ENCODE data around the gene AMMECR1. TPM values are rescaled to one million over a fixed set of nuclear protein-coding genes. Genes with fewer than 3 reads are reported as not detected.

AMMECR1 gene
- polyA plus RNA-seq, 3 donors: 2.1 to 3.3 (median 2.9) TPM

- Histone ChIP-seq H3K9ac (ENCODE audit: insufficient read depth, low read length, poor library complexity, severe bottlenecking) (no peak overlapping the region), H2AFZ (ENCODE audit: insufficient read depth, low read depth, low read length, poor library complexity, severe bottlenecking) (no peak overlapping the region), H3K79me2 (ENCODE audit: insufficient read depth, low read length) (no peaks in the 10 kb centered on the region), H3K4me1 (ENCODE audit: control insufficient read depth in 1 of 2, insufficient read depth in 2 of 2, low read length in 2 of 2) (no peaks in the 10 kb centered on the region), H4K20me1 (ENCODE audit: insufficient read depth, low read length) (peaks cover 27% of the 10 kb centered on the region), H3K27me3 (ENCODE audit: control insufficient read depth in 2 of 2, insufficient read depth in 2 of 2, low read length in 2 of 2) (no peaks in the 10 kb centered on the region), H3K27ac (ENCODE audit: low read depth in 1 of 2, low read length in 2 of 2) (no peak overlapping the region), H3K4me2 (replicated peaks; ENCODE audit: extremely low read depth, low read length, poor library complexity, severe bottlenecking) (no peak overlapping the region), H3K36me3 (replicated peaks in 1 of 2; ENCODE audit: control insufficient read depth in 1 of 2, insufficient read depth in 2 of 2, low read length in 2 of 2) (peaks cover 17 to 40% of the 10 kb centered on the region in 2 donors), H3K9me3 (replicated peaks in 1 of 2; ENCODE audit: control insufficient read depth in 1 of 2, insufficient read depth in 1 of 2, low read length in 2 of 2) (no peaks in the 10 kb centered on the region), H3K4me3 (replicated peaks in 1 of 3; ENCODE audit: low read depth in 2 of 3, low read length in 3 of 3) (no peak overlapping the region)
- Mint-ChIP-seq H3K27ac (no peak overlapping the region), H3K4me1 (peaks cover under 1% of the 10 kb centered on the region), H3K36me3 (peaks cover 26% of the 10 kb centered on the region in 2 donors), H3K4me3 (no peak overlapping the region), H3K9me3 (peaks cover 0 to 5% (median 0%) of the 10 kb centered on the region in 7 donors), H3K27me3 (ENCODE audit: low read depth in 3 of 3) (peaks cover 0 to 4% (median 0%) of the 10 kb centered on the region in 3 donors)
- no CpG with 5 or more reads among the region's 6 CpGs for WGBS (ENCODE audit: insufficient coverage)
- no peak for TF ChIP-seq CTCF (IDR thresholded peaks at IDR 0.05)
- intact Hi-C loops (cut with micrococcal nuclease): no loop called here
- DNase-seq: no peak
Measured at GRCh38 chrX:110182865-110183264, 135.0 kb downstream of the AMMECR1 start.

GRCh38 chrX:110182362-110182761, 135.5 kb downstream of the AMMECR1 start:
- H3K27ac ChIP-seq (ENCODE audit: low read depth in 1 of 2, low read length in 2 of 2): no peak overlapping the region
- peaks cover 19 to 45% of the 10 kb centered on the region in 2 donors for H3K36me3 ChIP-seq (replicated peaks in 1 of 2; ENCODE audit: control insufficient read depth in 1 of 2, insufficient read depth in 2 of 2, low read length in 2 of 2)
- H3K36me3 Mint-ChIP-seq: peaks cover 28 to 29% of the 10 kb centered on the region in 2 donors
- no peaks in the 10 kb centered on the region for H3K4me1 ChIP-seq (ENCODE audit: control insufficient read depth in 1 of 2, insufficient read depth in 2 of 2, low read length in 2 of 2)
- H3K27ac Mint-ChIP-seq: peak overlapping the region in 1 of 7 donors; percentile 56
- no peaks in the 10 kb centered on the region for H3K4me1 Mint-ChIP-seq
- TF ChIP-seq CTCF (IDR thresholded peaks at IDR 0.05): no peak
- no CpG with 5 or more reads among the region's 1 CpG for WGBS (ENCODE audit: insufficient coverage)
- peaks cover 0 to 4% (median 0%) of the 10 kb centered on the region in 3 donors for H3K27me3 Mint-ChIP-seq (ENCODE audit: low read depth in 3 of 3)
- H3K27me3 ChIP-seq (ENCODE audit: control insufficient read depth in 2 of 2, insufficient read depth in 2 of 2, low read length in 2 of 2): no peaks in the 10 kb centered on the region
- no peaks in the 10 kb centered on the region for H3K79me2 ChIP-seq (ENCODE audit: insufficient read depth, low read length)
- no peaks in the 10 kb centered on the region for H3K9me3 ChIP-seq (replicated peaks in 1 of 2; ENCODE audit: control insufficient read depth in 1 of 2, insufficient read depth in 1 of 2, low read length in 2 of 2)
- no peak overlapping the region for H3K4me3 Mint-ChIP-seq
- intact Hi-C loops (cut with micrococcal nuclease): no loop called here
- H2AFZ ChIP-seq (ENCODE audit: insufficient read depth, low read depth, low read length, poor library complexity, severe bottlenecking): no peak overlapping the region
- no peak overlapping the region for H3K4me2 ChIP-seq (replicated peaks; ENCODE audit: extremely low read depth, low read length, poor library complexity, severe bottlenecking)
- H3K9ac ChIP-seq (ENCODE audit: insufficient read depth, low read length, poor library complexity, severe bottlenecking): no peak overlapping the region
- H3K9me3 Mint-ChIP-seq: peaks cover 0 to 5% (median 0%) of the 10 kb centered on the region in 7 donors
- peaks cover 29% of the 10 kb centered on the region for H4K20me1 ChIP-seq (ENCODE audit: insufficient read depth, low read length)
- no peak for DNase-seq
- no peak overlapping the region for H3K4me3 ChIP-seq (replicated peaks in 1 of 3; ENCODE audit: low read depth in 2 of 3, low read length in 3 of 3)

All from CD14-positive monocyte (primary cell).